Neutrophil (primary cell): ENCODE measurements around the gene ZC3H13.

ENCODE experiments used
- H3K27ac ChIP-seq: fragments of 200-600 bp; sonication (generic); 2 replicates; pipeline ENCODE4 v1.5.1; 2016; ENCODE audit warnings: mild to moderate bottlenecking, moderate library complexity
- H3K27me3 ChIP-seq: fragments of 200-600 bp; sonication (generic); 2 replicates; pipeline ENCODE4 v1.6.0; 2016; ENCODE audit warnings: mild to moderate bottlenecking
- H3K36me3 ChIP-seq: fragments of 200-600 bp; sonication (generic); 2 replicates; pipeline ENCODE4 v1.5.1; 2017
- H3K4me1 ChIP-seq, 2 experiments: fragments of 200-600 bp in 1 of 2; sonication (generic) in 1 of 2; 1 replicate in 1 of 2; 2 replicates in 1 of 2; pipeline versions ENCODE4 v1.5.1 to v1.6.1; 2013 to 2016; ENCODE audit warnings: low read depth in 1 of 2, low read length in 1 of 2, mild to moderate bottlenecking in 1 of 2, moderate library complexity in 1 of 2; ENCODE audit not compliant: control insufficient read depth in 1 of 2, insufficient read depth in 1 of 2
- H3K4me3 ChIP-seq, 2 experiments: fragments of 200-600 bp in 1 of 2; sonication (generic) in 1 of 2; 1 replicate in 1 of 2; 2 replicates in 1 of 2; pipeline ENCODE4 v1.5.1; 2013 to 2016; ENCODE audit warnings: low read depth in 1 of 2, low read length in 1 of 2, mild to moderate bottlenecking in 1 of 2, moderate library complexity in 1 of 2
- H3K9me3 ChIP-seq: fragments of 200-600 bp; sonication (generic); 2 replicates; pipeline ENCODE4 v1.5.1; 2016
- TF ChIP-seq, protein P1 (sequence below): fragments of 200-600 bp; sonication (generic); IDR thresholded peaks from 2 replicates; pipeline ENCODE4 v1.5.1; 2016; ENCODE audit warnings: antibody characterized with exemption

The ZC3H13 gene, protein sequence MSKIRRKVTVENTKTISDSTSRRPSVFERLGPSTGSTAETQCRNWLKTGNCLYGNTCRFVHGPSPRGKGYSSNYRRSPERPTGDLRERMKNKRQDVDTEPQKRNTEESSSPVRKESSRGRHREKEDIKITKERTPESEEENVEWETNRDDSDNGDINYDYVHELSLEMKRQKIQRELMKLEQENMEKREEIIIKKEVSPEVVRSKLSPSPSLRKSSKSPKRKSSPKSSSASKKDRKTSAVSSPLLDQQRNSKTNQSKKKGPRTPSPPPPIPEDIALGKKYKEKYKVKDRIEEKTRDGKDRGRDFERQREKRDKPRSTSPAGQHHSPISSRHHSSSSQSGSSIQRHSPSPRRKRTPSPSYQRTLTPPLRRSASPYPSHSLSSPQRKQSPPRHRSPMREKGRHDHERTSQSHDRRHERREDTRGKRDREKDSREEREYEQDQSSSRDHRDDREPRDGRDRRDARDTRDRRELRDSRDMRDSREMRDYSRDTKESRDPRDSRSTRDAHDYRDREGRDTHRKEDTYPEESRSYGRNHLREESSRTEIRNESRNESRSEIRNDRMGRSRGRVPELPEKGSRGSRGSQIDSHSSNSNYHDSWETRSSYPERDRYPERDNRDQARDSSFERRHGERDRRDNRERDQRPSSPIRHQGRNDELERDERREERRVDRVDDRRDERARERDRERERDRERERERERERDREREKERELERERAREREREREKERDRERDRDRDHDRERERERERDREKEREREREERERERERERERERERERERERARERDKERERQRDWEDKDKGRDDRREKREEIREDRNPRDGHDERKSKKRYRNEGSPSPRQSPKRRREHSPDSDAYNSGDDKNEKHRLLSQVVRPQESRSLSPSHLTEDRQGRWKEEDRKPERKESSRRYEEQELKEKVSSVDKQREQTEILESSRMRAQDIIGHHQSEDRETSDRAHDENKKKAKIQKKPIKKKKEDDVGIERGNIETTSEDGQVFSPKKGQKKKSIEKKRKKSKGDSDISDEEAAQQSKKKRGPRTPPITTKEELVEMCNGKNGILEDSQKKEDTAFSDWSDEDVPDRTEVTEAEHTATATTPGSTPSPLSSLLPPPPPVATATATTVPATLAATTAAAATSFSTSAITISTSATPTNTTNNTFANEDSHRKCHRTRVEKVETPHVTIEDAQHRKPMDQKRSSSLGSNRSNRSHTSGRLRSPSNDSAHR (N-terminal part only)

DNA sequence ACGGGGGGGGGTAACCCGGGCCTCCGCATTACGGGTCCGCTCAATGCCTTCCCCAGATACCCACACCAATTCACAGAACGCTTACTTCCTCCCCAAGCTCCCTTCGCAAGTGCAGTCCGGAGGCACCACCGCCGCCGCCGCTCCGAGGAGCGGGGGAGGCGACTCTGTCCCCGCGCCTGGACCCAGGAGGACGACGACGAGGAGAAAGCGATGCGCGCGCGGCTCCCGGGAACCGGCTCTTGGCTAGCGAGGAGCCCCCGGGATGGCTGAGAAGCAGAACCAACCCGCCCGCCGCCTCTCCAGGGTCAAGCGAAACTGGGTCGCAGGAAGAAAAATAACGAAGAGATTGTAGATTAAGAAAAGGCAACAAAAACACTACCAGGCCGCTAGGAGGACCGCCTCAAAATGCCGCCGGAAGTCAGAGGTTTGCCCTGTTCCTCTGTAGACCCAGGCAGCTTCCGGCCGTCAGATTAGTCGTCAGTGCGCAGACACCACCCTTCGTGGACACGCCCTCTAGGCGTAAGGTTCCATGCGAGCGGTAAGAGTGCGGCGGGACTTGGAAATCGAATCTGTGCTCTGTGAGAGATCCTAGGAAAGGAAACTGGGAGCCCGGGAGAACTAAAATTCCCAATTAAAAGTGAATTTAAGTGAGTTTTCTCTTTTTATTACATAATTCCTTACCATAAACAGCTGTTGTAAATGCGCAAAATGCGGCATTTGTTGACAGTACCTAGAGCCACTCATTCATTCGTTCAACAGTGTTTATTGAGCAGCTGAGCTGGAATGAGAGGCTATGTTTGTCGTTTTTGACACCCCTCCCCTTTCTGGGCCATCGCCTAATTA, at the start of gene ZC3H13:
Gene ZC3H13, minus strand, starts transcription at position 428 of the 843 bp plus-strand sequence. CDS start 7,239 bp downstream, outside the sequence.
- no peaks in the 10 kb centered on the region for H3K36me3 ChIP-seq
- TF ChIP-seq, protein P1, sequence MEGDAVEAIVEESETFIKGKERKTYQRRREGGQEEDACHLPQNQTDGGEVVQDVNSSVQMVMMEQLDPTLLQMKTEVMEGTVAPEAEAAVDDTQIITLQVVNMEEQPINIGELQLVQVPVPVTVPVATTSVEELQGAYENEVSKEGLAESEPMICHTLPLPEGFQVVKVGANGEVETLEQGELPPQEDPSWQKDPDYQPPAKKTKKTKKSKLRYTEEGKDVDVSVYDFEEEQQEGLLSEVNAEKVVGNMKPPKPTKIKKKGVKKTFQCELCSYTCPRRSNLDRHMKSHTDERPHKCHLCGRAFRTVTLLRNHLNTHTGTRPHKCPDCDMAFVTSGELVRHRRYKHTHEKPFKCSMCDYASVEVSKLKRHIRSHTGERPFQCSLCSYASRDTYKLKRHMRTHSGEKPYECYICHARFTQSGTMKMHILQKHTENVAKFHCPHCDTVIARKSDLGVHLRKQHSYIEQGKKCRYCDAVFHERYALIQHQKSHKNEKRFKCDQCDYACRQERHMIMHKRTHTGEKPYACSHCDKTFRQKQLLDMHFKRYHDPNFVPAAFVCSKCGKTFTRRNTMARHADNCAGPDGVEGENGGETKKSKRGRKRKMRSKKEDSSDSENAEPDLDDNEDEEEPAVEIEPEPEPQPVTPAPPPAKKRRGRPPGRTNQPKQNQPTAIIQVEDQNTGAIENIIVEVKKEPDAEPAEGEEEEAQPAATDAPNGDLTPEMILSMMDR = peak; percentile 75
- H3K4me3 ChIP-seq = peak within 1 kb of the TSS; percentile 79
- peak within 1 kb of the TSS; percentile 98 for H3K27ac ChIP-seq
- peaks cover 21 to 22% of the 10 kb centered on the region in 2 experiments for H3K4me1 ChIP-seq
- H3K9me3 ChIP-seq = no peaks in the 10 kb centered on the region
- H3K27me3 ChIP-seq = peaks cover 21% of the 10 kb centered on the region

DNA sequence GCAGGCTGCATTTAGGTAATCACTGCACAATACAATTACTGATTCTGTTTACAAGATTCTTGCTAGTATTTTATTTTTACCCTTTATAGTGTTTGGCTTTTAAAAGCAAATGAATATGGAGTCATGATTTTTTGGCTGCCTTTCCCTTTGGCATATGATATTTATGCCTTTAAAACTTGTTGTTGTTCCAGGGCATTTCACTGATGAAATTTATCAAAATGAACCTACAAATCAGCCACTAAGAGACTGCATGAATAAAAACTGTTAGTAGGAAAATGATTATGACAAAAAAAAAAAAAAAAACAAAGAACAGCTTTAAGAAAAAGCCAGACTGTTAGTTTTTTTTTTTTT, 49.7 kb upstream of the ZC3H13 start:
- no peaks in the 10 kb centered on the region for H3K9me3 ChIP-seq
- H3K36me3 ChIP-seq = no peaks in the 10 kb centered on the region
- H3K27me3 ChIP-seq = no peaks in the 10 kb centered on the region
- no peak overlapping the region for H3K27ac ChIP-seq
- no peaks in the 10 kb centered on the region for H3K4me1 ChIP-seq
- TF ChIP-seq, protein P1 = no peak
- no peak overlapping the region for H3K4me3 ChIP-seq

DNA sequence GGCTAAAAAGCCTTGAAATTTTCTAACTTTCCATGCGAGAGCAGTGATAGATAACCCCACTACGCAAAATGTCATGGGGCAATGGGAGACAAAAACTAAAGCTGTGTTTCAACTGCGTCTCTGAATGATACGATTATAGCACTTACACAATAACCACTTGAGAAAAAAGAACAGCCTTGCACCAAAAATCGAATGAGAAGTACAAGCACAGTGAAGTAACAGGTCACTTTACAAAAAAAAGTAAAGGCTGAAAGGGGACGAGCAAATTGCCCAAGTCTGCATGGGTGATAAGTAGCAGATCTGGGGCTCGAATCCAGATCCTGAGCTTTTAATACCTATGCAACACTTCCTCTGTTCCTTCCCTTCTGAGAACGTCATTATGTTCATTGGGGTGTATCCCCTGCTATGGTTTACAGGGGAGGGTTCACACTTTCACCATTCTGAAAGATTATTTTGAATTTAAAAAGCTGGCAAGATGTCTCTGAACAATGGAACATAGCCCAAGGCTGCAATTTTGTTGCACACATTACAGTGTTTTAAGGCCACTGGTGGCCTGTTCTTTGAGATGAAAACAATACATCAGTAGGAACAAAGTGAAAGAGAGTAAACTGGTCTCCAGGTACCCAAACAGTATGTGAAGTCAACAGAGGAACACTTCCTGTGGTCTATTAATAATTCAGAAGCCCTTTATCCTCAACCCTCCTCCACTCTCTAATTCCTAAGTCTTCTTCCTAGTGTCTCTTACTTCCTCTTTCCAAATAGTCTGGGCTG, 49.1 kb upstream of the ZC3H13 start:
- no peaks in the 10 kb centered on the region for H3K4me1 ChIP-seq
- H3K27me3 ChIP-seq = no peaks in the 10 kb centered on the region
- H3K9me3 ChIP-seq = no peaks in the 10 kb centered on the region
- no peaks in the 10 kb centered on the region for H3K36me3 ChIP-seq
- no peak overlapping the region for H3K27ac ChIP-seq
- TF ChIP-seq, protein P1 = no peak
- no peak overlapping the region for H3K4me3 ChIP-seq

DNA sequence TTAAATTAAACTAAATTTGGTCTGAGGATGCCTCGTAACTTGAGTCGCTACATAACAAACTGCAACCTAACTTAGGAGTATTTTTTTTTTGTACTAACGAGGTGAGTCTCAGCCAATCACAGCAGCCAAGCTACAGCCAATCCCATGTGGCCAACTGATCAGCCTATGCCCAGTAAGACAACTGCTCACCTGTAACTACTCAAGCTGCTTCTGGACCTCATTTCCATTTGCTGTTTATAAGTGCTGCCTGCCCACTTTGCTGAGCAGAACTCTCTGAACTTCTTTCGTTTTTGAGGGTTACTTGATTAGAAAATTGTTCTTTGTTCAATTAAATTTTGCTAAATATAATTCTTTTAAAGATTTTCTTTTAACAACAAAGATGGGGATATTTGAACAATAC, 48.5 kb upstream of the ZC3H13 start:
- H3K27ac ChIP-seq = no peak overlapping the region
- no peaks in the 10 kb centered on the region for H3K9me3 ChIP-seq
- TF ChIP-seq, protein P1 = no peak
- no peaks in the 10 kb centered on the region for H3K27me3 ChIP-seq
- H3K4me3 ChIP-seq = no peak overlapping the region
- H3K36me3 ChIP-seq = no peaks in the 10 kb centered on the region
- H3K4me1 ChIP-seq = no peaks in the 10 kb centered on the region
